MM.1S (cell line): ENCODE data around the gene ABCC4.

Experiments
- DNase-seq: peaks from one replicate; pipeline ENCODE4 v3.0.0-alpha.2; 2015
- H2AFZ ChIP-seq: fragments of 300-600 bp; sonication (generic); 2 replicates; pipeline ENCODE4 v1.6.0; 2016; ENCODE audit warnings: antibody characterized with exemption, low read length
- H3F3A ChIP-seq: fragments of 300-600 bp; sonication (generic); 2 replicates; pipeline ENCODE4 v1.6.1; 2016; ENCODE audit warnings: mild to moderate bottlenecking, antibody characterized with exemption, low read length, moderate library complexity, mixed read lengths; ENCODE audit not compliant: insufficient read depth
- H3K27ac ChIP-seq: fragments of 300-600 bp; sonication (generic); 2 replicates; pipeline ENCODE4 v1.5.1; 2016; ENCODE audit warnings: mild to moderate bottlenecking, low read length
- H3K27me3 ChIP-seq: fragments of 300-600 bp; sonication (generic); replicated peaks from 2 replicates; pipeline ENCODE4 v1.6.0; 2016; ENCODE audit warnings: low read length; ENCODE audit not compliant: insufficient read depth
- H3K36me3 ChIP-seq: fragments of 300-600 bp; sonication (generic); replicated peaks from 2 replicates; pipeline ENCODE4 v1.6.1; 2016; ENCODE audit warnings: mild to moderate bottlenecking, low read length, mixed read lengths; ENCODE audit not compliant: insufficient read depth
- H3K4me1 ChIP-seq: fragments of 300-600 bp; sonication (generic); 2 replicates; pipeline ENCODE4 v1.6.1; 2016; ENCODE audit warnings: low read length, mixed read lengths
- H3K4me2 ChIP-seq: fragments of 300-600 bp; sonication (generic); 2 replicates; pipeline ENCODE4 v1.6.0; 2016; ENCODE audit warnings: low read depth, low read length
- H3K4me3 ChIP-seq: fragments of 300-600 bp; sonication (generic); 2 replicates; pipeline ENCODE4 v1.5.1; 2016; ENCODE audit warnings: low read length, mixed read lengths
- H3K79me2 ChIP-seq: fragments of 300-600 bp; sonication (generic); 2 replicates; pipeline ENCODE4 v1.6.1; 2016; ENCODE audit warnings: mixed run types, low read length, mixed read lengths
- H3K9ac ChIP-seq: fragments of 300-600 bp; sonication (generic); 2 replicates; pipeline ENCODE4 v1.6.1; 2016; ENCODE audit warnings: low read length, mixed read lengths
- H3K9me2 ChIP-seq: fragments of 300-600 bp; sonication (generic); replicated peaks from 2 replicates; pipeline ENCODE4 v1.6.1; 2016; ENCODE audit warnings: mild to moderate bottlenecking, low read length, mixed read lengths; ENCODE audit not compliant: insufficient read depth
- H3K9me3 ChIP-seq: fragments of 300-600 bp; sonication (generic); replicated peaks from 2 replicates; pipeline ENCODE4 v1.6.1; 2016; ENCODE audit warnings: mild to moderate bottlenecking, low read length, mixed read lengths; ENCODE audit not compliant: insufficient read depth
- H4K20me1 ChIP-seq: fragments of 300-600 bp; sonication (generic); 2 replicates; pipeline ENCODE4 v1.6.1; 2016; ENCODE audit warnings: mild to moderate bottlenecking, low read length, moderate library complexity, mixed read lengths; ENCODE audit not compliant: insufficient read depth
- CTCF ChIP-seq: fragments of 300-600 bp; sonication (generic); IDR thresholded peaks from 2 replicates; pipeline ENCODE4 v1.5.1; 2016; ENCODE audit warnings: antibody characterized with exemption, low read length, mixed read lengths
- EZH2 ChIP-seq: fragments of 300-600 bp; sonication (generic); optimal IDR thresholded peaks from 2 replicates; pipeline ENCODE3; 2017; ENCODE audit warnings: low read depth, mild to moderate bottlenecking, antibody characterized with exemption, low read length, mixed read lengths
- EZH2phosphoT487 ChIP-seq: fragments of 300-600 bp; sonication (generic); IDR thresholded peaks from 2 replicates; pipeline ENCODE4 v1.6.1; 2018; ENCODE audit warnings: antibody characterized with exemption, low read length

ABCC4 gene

GRCh38 chr13:95221971-95222732, 79.1 kb downstream of the ABCC4 start:
- Histone ChIP-seq H2AFZ (no peak overlapping the region), H3K9me3 (no peaks in the 10 kb centered on the region), H3K9me2 (no peaks in the 10 kb centered on the region), H3K27ac (no peak overlapping the region), H3K4me2 (no peak overlapping the region), H3K9ac (no peak overlapping the region), H3K36me3 (no peaks in the 10 kb centered on the region), H3K27me3 (no peaks in the 10 kb centered on the region), H3K79me2 (no peaks in the 10 kb centered on the region), H3K4me3 (no peak overlapping the region), H3K4me1 (no peaks in the 10 kb centered on the region), H3F3A (peaks cover 2% of the 10 kb centered on the region; the same call in 1 of the 2 replicates), H4K20me1 (no peaks in the 10 kb centered on the region)
- TF ChIP-seq EZH2 (no peak), CTCF (no peak), EZH2phosphoT487 (no peak)
- no peak for DNase-seq

- no peaks in the 10 kb centered on the region for H3K9me2 ChIP-seq
- no peaks in the 10 kb centered on the region for H3K9me3 ChIP-seq
- no peaks in the 10 kb centered on the region for H3K36me3 ChIP-seq
- H3K9ac ChIP-seq, result no peak overlapping the region
- no peaks in the 10 kb centered on the region for H3F3A ChIP-seq
- no peak overlapping the region for H3K4me3 ChIP-seq
- no peak for DNase-seq
- H3K27me3 ChIP-seq, result no peaks in the 10 kb centered on the region
- no peaks in the 10 kb centered on the region for H4K20me1 ChIP-seq
- no peak overlapping the region for H3K4me2 ChIP-seq
- no peaks in the 10 kb centered on the region for H3K79me2 ChIP-seq
- TF ChIP-seq EZH2phosphoT487, result no peak
- H2AFZ ChIP-seq, result no peak overlapping the region
- H3K4me1 ChIP-seq, result no peaks in the 10 kb centered on the region
- H3K27ac ChIP-seq, result no peak overlapping the region
These were observed 80.6 kb downstream of the ABCC4 start for GRCh38 chr13:95220611-95221010.

- Histone ChIP-seq H3K9me2 (no peaks in the 10 kb centered on the region), H3F3A (no peaks in the 10 kb centered on the region), H4K20me1 (no peaks in the 10 kb centered on the region), H3K27me3 (no peaks in the 10 kb centered on the region), H3K36me3 (no peaks in the 10 kb centered on the region), H3K9me3 (no peaks in the 10 kb centered on the region), H3K27ac (no peak overlapping the region), H3K4me2 (no peak overlapping the region), H3K4me1 (no peaks in the 10 kb centered on the region), H3K79me2 (no peaks in the 10 kb centered on the region), H2AFZ (no peak overlapping the region), H3K9ac (no peak overlapping the region), H3K4me3 (no peak overlapping the region)
- no peak for DNase-seq
- TF ChIP-seq CTCF, result no peak
- TF ChIP-seq EZH2, result no peak
- no peak for TF ChIP-seq EZH2phosphoT487
These were observed 83.1 kb downstream of the ABCC4 start for GRCh38 chr13:95217920-95218830.
